Measurements from ENCODE around the gene SLC10A2. TPM values are rescaled to one million over a fixed set of nuclear protein-coding genes. Genes with fewer than 3 reads are reported as not detected.

The SLC10A2 gene, protein sequence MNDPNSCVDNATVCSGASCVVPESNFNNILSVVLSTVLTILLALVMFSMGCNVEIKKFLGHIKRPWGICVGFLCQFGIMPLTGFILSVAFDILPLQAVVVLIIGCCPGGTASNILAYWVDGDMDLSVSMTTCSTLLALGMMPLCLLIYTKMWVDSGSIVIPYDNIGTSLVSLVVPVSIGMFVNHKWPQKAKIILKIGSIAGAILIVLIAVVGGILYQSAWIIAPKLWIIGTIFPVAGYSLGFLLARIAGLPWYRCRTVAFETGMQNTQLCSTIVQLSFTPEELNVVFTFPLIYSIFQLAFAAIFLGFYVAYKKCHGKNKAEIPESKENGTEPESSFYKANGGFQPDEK
- not detected in 5 replicates for total RNA-seq (2022; extraction: Qiagen RNA extraction)

DNA sequence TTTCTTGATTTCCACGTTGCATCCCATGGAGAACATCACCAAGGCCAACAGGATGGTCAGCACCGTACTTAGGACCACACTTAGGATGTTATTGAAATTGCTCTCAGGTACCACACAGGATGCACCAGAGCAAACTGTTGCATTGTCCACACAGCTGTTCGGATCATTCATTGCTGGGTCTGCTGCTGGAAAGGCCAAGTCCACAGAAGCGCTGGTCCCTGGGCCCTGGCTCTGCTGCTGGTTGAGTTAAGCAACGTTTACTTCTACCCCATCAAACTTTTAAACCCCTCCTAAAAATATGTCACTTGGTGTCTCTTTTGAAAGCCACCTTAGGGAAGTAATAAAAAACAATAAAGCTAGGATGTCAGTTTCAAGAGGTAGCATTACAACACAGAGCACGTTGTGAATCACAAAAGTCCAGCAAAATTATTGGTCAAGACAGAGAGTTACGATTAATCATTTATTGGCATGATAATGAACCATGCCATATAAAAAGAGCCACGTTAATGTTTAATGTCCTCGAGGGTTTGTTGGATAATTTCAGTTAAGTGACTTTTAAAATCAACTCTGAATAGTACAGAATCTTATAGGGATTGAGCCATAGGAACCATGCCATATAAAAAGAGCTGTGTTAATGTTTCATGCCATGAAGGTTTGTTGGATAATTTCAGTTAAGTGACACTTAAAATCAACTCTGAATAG lies at the start of gene SLC10A2:
Gene SLC10A2, minus strand, starts transcription at position 339 of the 702 bp plus-strand sequence. Its CDS starts 168 bp downstream, at position 171.

Other genes with a start within 250 kb of the SLC10A2 start
- gene ERCC5, start 220.4 kb downstream of the SLC10A2 start, total RNA-seq (2022; extraction: Qiagen RNA extraction) = 14.9 to 20.9 TPM (median 17.5 TPM) in 5 replicates